CD14-positive monocyte (primary cell): ENCODE results near the gene DYSF. TPM values are rescaled to one million over a fixed set of nuclear protein-coding genes. Genes with fewer than 3 reads are reported as not detected.

Source experiments
- DNase-seq, 3 donors: peaks; one replicate each; pipeline ENCODE4 v3.0.0-alpha.2; 2011 to 2022
- H2AFZ ChIP-seq: 2 replicates; pipeline ENCODE4 v1.6.0; 2012; ENCODE audit warnings: mild to moderate bottlenecking, low read depth, low read length, inconsistent platforms; ENCODE audit not compliant: insufficient read depth, poor library complexity, severe bottlenecking
- H3K27ac ChIP-seq, 2 donors: 1 replicate in 1 of 2; 2 replicates in 1 of 2; pipeline ENCODE4 v1.5.1; 2012 to 2013; ENCODE audit warnings: low read length in 2 of 2, control low read depth in 1 of 2, inconsistent platforms in 1 of 2, low read depth in 1 of 2, mild to moderate bottlenecking in 1 of 2
- H3K27me3 ChIP-seq, 2 donors: one replicate each; pipeline versions ENCODE4 v1.6.0 to v1.6.1; 2011 to 2013; ENCODE audit warnings: low read length in 2 of 2; ENCODE audit not compliant: control insufficient read depth in 2 of 2, insufficient read depth in 2 of 2
- H3K36me3 ChIP-seq, 2 donors: replicated peaks in 1 of 2; 1 replicate in 1 of 2; 2 replicates in 1 of 2; pipeline versions ENCODE4 v1.5.1 to v1.6.1; 2012 to 2013; ENCODE audit warnings: low read length in 2 of 2, control low read depth in 1 of 2, inconsistent platforms in 1 of 2, mild to moderate bottlenecking in 1 of 2; ENCODE audit not compliant: insufficient read depth in 2 of 2, control insufficient read depth in 1 of 2
- H3K4me1 ChIP-seq, 2 donors: 1 replicate in 1 of 2; 2 replicates in 1 of 2; pipeline versions ENCODE4 v1.5.1 to v1.6.1; 2012 to 2013; ENCODE audit warnings: low read length in 2 of 2, control low read depth in 1 of 2, inconsistent platforms in 1 of 2, mild to moderate bottlenecking in 1 of 2, moderate library complexity in 1 of 2; ENCODE audit not compliant: insufficient read depth in 2 of 2, control insufficient read depth in 1 of 2
- H3K4me2 ChIP-seq: replicated peaks from 2 replicates; pipeline ENCODE3; 2012; ENCODE audit warnings: low read length, moderate library complexity, mild to moderate bottlenecking; ENCODE audit not compliant: poor library complexity, severe bottlenecking; ENCODE audit errors: extremely low read depth
- H3K4me3 ChIP-seq, 3 experiments: fragments of 200-600 bp in 1 of 3; sonication (generic) in 1 of 3; replicated peaks in 1 of 3; 1 replicate in 2 of 3; 2 replicates in 1 of 3; pipeline ENCODE4 v1.5.1; 2011 to 2013; ENCODE audit warnings: low read length in 3 of 3, mild to moderate bottlenecking in 3 of 3, control low read depth in 2 of 3, low read depth in 2 of 3, inconsistent platforms in 1 of 3, moderate library complexity in 1 of 3
- H3K79me2 ChIP-seq: 2 replicates; pipeline ENCODE4 v1.6.0; 2012; ENCODE audit warnings: mild to moderate bottlenecking, control low read depth, inconsistent platforms, low read length, moderate library complexity; ENCODE audit not compliant: insufficient read depth
- H3K9ac ChIP-seq: 2 replicates; pipeline ENCODE4 v1.6.0; 2017; ENCODE audit warnings: low read length, mild to moderate bottlenecking; ENCODE audit not compliant: insufficient read depth, poor library complexity, severe bottlenecking
- H3K9me3 ChIP-seq, 2 donors: replicated peaks in 1 of 2; 1 replicate in 1 of 2; 2 replicates in 1 of 2; pipeline versions ENCODE4 v1.5.1 to v1.6.1; 2012 to 2013; ENCODE audit warnings: low read length in 2 of 2, control low read depth in 1 of 2; ENCODE audit not compliant: control insufficient read depth in 1 of 2, insufficient read depth in 1 of 2
- H4K20me1 ChIP-seq: 2 replicates; pipeline ENCODE4 v1.6.0; 2012; ENCODE audit warnings: mild to moderate bottlenecking, low read length, control low read depth, moderate library complexity; ENCODE audit not compliant: insufficient read depth
- H3K27ac Mint-ChIP-seq, 7 donors: one replicate each; pipeline ENCODE4 v1.8.0; 2020; ENCODE audit warnings: mild to moderate bottlenecking in 7 of 7, mixed read lengths in 7 of 7, moderate library complexity in 6 of 7, inconsistent platforms in 2 of 7
- H3K27me3 Mint-ChIP-seq, 3 donors: one replicate each; pipeline ENCODE4 v1.8.0; 2021 to 2022; ENCODE audit warnings: low read depth in 3 of 3, mild to moderate bottlenecking in 3 of 3, mixed read lengths in 3 of 3, moderate library complexity in 3 of 3, inconsistent platforms in 1 of 3
- H3K36me3 Mint-ChIP-seq, 2 donors: one replicate each; pipeline ENCODE4 v1.8.0; 2020; ENCODE audit warnings: mixed read lengths in 2 of 2, inconsistent platforms in 1 of 2, mild to moderate bottlenecking in 1 of 2
- H3K4me1 Mint-ChIP-seq: one replicate; pipeline ENCODE4 v1.8.0; 2020; ENCODE audit warnings: mild to moderate bottlenecking, mixed read lengths
- H3K4me3 Mint-ChIP-seq, 2 donors: one replicate each; pipeline ENCODE4 v1.8.0; 2020; ENCODE audit warnings: mild to moderate bottlenecking in 2 of 2, mixed read lengths in 2 of 2, moderate library complexity in 1 of 2
- H3K9me3 Mint-ChIP-seq, 7 donors: one replicate each; pipeline ENCODE4 v1.8.0; 2020 to 2022; ENCODE audit warnings: mixed read lengths in 7 of 7, mild to moderate bottlenecking in 6 of 7, moderate library complexity in 6 of 7, inconsistent platforms in 2 of 7
- WGBS: methylation state at CpG from one replicate; pipeline ENCODE4 v1.1.5; 2013; ENCODE audit warnings: missing lambda C conversion rate; ENCODE audit not compliant: insufficient coverage; 5-methylcytosine and 5-hydroxymethylcytosine counted together
- intact Hi-C, 2 donors: fragments of 100-400 bp; cut with micrococcal nuclease; formaldehyde crosslinking; loops; one replicate each; pipeline versions ENCODE4 v1.15.0 to v1.15.1; 2023
- polyA plus RNA-seq, 3 donors: library from polyadenylated mRNA; depleted of rRNA in 1 of 3; unstranded in 2 of 3; stranded (reverse) in 1 of 3; fragments of 300-500 nt in 2 of 3; fragments of >200 nt in 1 of 3; fragmentation: Illumina TruSeq in 2 of 3; gene quantifications; 1 replicate in 2 of 3; 2 replicates in 1 of 3; pipeline ENCODE4 v1.2.3, GENCODE V29; 2012 to 2021
- TF ChIP-seq, protein P1 (sequence below): fragments of 200-600 bp; IDR thresholded peaks from one replicate; pipeline ENCODE4 v1.8.0; 2022; ENCODE audit warnings: antibody characterized with exemption, mild to moderate bottlenecking

The DYSF gene
- polyA plus RNA-seq, 3 donors: 16.1 to 72.5 (median 31.2) TPM

GRCh38 chr2:71534201-71534600 lies 80.8 kb downstream of the DYSF start:
- Histone ChIP-seq H3K9ac (no peak overlapping the region), H3K36me3 (peaks cover 60 to 100% of the 10 kb centered on the region in 2 donors), H3K4me1 (no peaks in the 10 kb centered on the region), H3K4me3 (no peak overlapping the region), H2AFZ (no peak overlapping the region), H3K79me2 (no peaks in the 10 kb centered on the region), H3K27ac (no peak overlapping the region), H3K9me3 (no peaks in the 10 kb centered on the region), H3K27me3 (no peaks in the 10 kb centered on the region), H4K20me1 (peaks cover 80% of the 10 kb centered on the region), H3K4me2 (no peak overlapping the region)
- peaks cover 87 to 94% of the 10 kb centered on the region in 2 donors for H3K36me3 Mint-ChIP-seq
- DNase-seq: no peak
- no peak overlapping the region for H3K27ac Mint-ChIP-seq
- 100% methylated on average over 1 of the region's 1 CpG for WGBS
- no peak overlapping the region for H3K4me3 Mint-ChIP-seq
- intact Hi-C loops: no loop called here
- TF ChIP-seq, protein P1, sequence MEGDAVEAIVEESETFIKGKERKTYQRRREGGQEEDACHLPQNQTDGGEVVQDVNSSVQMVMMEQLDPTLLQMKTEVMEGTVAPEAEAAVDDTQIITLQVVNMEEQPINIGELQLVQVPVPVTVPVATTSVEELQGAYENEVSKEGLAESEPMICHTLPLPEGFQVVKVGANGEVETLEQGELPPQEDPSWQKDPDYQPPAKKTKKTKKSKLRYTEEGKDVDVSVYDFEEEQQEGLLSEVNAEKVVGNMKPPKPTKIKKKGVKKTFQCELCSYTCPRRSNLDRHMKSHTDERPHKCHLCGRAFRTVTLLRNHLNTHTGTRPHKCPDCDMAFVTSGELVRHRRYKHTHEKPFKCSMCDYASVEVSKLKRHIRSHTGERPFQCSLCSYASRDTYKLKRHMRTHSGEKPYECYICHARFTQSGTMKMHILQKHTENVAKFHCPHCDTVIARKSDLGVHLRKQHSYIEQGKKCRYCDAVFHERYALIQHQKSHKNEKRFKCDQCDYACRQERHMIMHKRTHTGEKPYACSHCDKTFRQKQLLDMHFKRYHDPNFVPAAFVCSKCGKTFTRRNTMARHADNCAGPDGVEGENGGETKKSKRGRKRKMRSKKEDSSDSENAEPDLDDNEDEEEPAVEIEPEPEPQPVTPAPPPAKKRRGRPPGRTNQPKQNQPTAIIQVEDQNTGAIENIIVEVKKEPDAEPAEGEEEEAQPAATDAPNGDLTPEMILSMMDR: no peak
- H3K27me3 Mint-ChIP-seq: peaks cover 1 to 5% (median 3%) of the 10 kb centered on the region in 3 donors
- H3K9me3 Mint-ChIP-seq: peaks cover 0 to 3% (median 0%) of the 10 kb centered on the region in 7 donors
- H3K4me1 Mint-ChIP-seq: peaks cover 6% of the 10 kb centered on the region

GRCh38 chr2:71534826-71535225 lies 81.5 kb downstream of the DYSF start:
- peaks cover 78% of the 10 kb centered on the region for H4K20me1 ChIP-seq
- peaks cover 84 to 92% of the 10 kb centered on the region in 2 donors for H3K36me3 Mint-ChIP-seq
- H3K4me3 Mint-ChIP-seq: no peak overlapping the region
- intact Hi-C loops: no loop called here
- H2AFZ ChIP-seq: no peak overlapping the region
- H3K4me2 ChIP-seq: no peak overlapping the region
- H3K4me1 Mint-ChIP-seq: peaks cover 6% of the 10 kb centered on the region
- no peak overlapping the region for H3K4me3 ChIP-seq
- H3K79me2 ChIP-seq: no peaks in the 10 kb centered on the region
- H3K27me3 ChIP-seq: no peaks in the 10 kb centered on the region
- H3K27ac ChIP-seq: no peak overlapping the region
- no peaks in the 10 kb centered on the region for H3K9me3 ChIP-seq
- peaks cover 0 to 3% (median 0%) of the 10 kb centered on the region in 7 donors for H3K9me3 Mint-ChIP-seq
- no peak overlapping the region for H3K9ac ChIP-seq
- H3K27me3 Mint-ChIP-seq: peaks cover 1 to 5% (median 3%) of the 10 kb centered on the region in 3 donors
- no peak for DNase-seq
- H3K36me3 ChIP-seq: peaks cover 63 to 100% of the 10 kb centered on the region in 2 donors
- TF ChIP-seq, protein P1: no peak
- H3K27ac Mint-ChIP-seq: no peak overlapping the region
- H3K4me1 ChIP-seq: no peaks in the 10 kb centered on the region
- 100% methylated on average over 2 of the region's 4 CpGs for WGBS
